Measurements from ENCODE around the gene IL13. TPM values are rescaled to one million over a fixed set of nuclear protein-coding genes. Genes with fewer than 3 reads are reported as not detected.
"Not testable (repeated sequence)": the region's sequence is repeated elsewhere in the genome, so short reads cannot be mapped to it uniquely, and the experiment has no call there.

Gene IL13
- total RNA-seq, 4 donors from 2014 or later: not detected

DNA sequence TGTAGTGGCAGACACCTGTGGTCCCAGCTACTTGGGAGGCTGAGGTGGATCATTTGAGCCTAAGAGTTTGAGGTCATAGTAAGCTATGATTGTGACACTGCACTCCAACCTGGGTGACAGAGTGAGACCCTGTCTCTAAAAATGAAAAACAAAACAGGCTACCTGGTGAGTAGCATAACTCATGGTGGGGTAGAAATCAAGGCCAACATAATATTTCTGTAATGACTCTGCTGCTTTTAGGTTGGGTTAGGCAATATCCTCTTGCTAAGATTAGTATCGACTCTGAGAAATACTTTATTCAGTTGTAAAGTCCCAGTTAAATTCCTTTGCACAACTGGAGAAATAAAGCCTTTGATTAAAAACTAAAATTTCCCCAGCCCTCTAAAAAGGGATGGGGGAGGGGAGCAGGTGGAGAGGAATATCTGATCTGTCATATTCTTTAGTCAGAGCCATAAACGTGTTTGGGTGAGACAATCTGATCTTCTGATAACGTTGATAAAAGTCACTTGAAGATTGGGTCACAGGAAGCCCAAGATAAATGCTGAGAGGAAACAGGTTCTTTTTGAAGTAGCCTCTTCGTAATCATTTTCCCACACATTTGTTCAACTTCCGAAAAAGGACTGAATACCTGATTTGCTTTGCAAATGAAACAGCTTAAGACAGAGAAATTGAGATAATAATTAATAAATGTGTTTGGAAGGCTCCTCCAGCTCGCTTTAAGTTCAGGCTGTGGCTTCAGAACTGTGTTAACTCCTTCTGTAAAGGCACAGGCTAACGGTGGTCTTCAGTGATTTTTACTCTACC, 30.8 kb downstream of the IL13 start:
- no peaks in the 10 kb centered on the region for H3K4me1 ChIP-seq
- peaks cover 0 to 4% (median 0%) of the 10 kb centered on the region in 4 donors for H3K36me3 ChIP-seq
- intact Hi-C loops (cut with DNase I): no loop called here
- no peaks in the 10 kb centered on the region for H3K9me3 ChIP-seq
- no peaks in the 10 kb centered on the region for H3K27me3 ChIP-seq
- no peak overlapping the region for H3K27ac ChIP-seq (replicated peaks in 1 of 4)
- H3K4me3 ChIP-seq: no peak overlapping the region
- TF ChIP-seq EP300 (IDR thresholded peaks at IDR 0.05) (no peak), POLR2A (IDR thresholded peaks at IDR 0.05; ENCODE audit: low read depth) (no peak), POLR2AphosphoS5 (IDR thresholded peaks at IDR 0.05) (no peak)
- TF ChIP-seq, protein P1, sequence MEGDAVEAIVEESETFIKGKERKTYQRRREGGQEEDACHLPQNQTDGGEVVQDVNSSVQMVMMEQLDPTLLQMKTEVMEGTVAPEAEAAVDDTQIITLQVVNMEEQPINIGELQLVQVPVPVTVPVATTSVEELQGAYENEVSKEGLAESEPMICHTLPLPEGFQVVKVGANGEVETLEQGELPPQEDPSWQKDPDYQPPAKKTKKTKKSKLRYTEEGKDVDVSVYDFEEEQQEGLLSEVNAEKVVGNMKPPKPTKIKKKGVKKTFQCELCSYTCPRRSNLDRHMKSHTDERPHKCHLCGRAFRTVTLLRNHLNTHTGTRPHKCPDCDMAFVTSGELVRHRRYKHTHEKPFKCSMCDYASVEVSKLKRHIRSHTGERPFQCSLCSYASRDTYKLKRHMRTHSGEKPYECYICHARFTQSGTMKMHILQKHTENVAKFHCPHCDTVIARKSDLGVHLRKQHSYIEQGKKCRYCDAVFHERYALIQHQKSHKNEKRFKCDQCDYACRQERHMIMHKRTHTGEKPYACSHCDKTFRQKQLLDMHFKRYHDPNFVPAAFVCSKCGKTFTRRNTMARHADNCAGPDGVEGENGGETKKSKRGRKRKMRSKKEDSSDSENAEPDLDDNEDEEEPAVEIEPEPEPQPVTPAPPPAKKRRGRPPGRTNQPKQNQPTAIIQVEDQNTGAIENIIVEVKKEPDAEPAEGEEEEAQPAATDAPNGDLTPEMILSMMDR (IDR thresholded peaks at IDR 0.05): no peak
- DNase-seq (ENCODE audit: extremely low spot score): no peak
- WGBS: 65% methylated on average over 7 of the region's 7 CpGs

DNA sequence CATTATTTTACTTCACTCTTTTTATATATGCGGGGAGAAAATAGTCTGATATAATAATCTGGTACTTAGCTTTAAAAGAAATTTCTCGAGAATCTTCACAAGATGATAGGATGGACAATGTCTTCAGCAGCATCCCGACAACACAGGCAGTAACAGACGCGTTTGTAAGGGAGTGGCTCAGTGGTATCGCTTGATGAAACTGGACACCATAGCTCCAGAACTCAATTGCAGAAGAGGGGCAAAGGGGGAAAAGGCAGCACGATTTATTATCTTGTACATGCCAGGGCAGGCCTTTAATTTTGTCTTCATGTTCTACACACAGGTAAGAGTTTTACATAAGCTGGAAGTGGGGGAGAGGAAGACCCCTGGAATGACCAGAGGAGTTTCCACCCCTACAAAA, 31.5 kb downstream of the IL13 start:
- Histone ChIP-seq H3K36me3 (peaks cover 0 to 7% (median 0%) of the 10 kb centered on the region in 4 donors), H3K27me3 (no peaks in the 10 kb centered on the region), H3K9me3 (no peaks in the 10 kb centered on the region), H3K4me3 (no peak overlapping the region), H3K4me1 (no peaks in the 10 kb centered on the region), H3K27ac (replicated peaks in 1 of 4) (no peak overlapping the region)
- TF ChIP-seq, protein P1 (IDR thresholded peaks at IDR 0.05): no peak
- no peak for TF ChIP-seq EP300 (IDR thresholded peaks at IDR 0.05)
- TF ChIP-seq POLR2AphosphoS5 (IDR thresholded peaks at IDR 0.05): no peak
- no peak for TF ChIP-seq POLR2A (IDR thresholded peaks at IDR 0.05; ENCODE audit: low read depth)
- intact Hi-C loops (cut with DNase I): no loop called here
- WGBS: 88% methylated on average over 7 of the region's 7 CpGs
- no peak for DNase-seq (ENCODE audit: extremely low spot score)

DNA sequence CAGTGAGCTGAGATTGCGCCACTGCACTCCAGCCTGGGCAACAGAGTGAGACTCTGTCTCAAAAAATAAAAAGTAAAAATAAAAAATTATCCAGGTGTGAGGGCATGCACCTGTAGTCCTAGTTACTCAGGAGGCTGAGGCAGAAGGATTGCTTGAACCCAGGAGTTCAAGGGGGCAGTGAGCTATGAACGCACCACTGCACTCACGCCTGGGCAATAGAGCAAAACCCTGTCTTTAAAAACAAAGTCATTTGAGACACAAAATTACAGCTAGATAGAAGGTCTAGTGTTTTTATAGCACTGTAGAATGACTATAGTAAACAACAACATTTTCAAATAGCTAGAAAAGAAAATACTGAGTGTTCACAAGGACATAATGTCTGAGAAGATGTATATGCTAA, 32.2 kb downstream of the IL13 start:
- no peak for DNase-seq (ENCODE audit: extremely low spot score)
- TF ChIP-seq EP300 (IDR thresholded peaks at IDR 0.05): no peak
- no peak for TF ChIP-seq POLR2A (IDR thresholded peaks at IDR 0.05; ENCODE audit: low read depth)
- TF ChIP-seq, protein P1 (IDR thresholded peaks at IDR 0.05): no peak
- no peak for TF ChIP-seq POLR2AphosphoS5 (IDR thresholded peaks at IDR 0.05)
- no peak overlapping the region for H3K4me3 ChIP-seq
- H3K27me3 ChIP-seq: no peaks in the 10 kb centered on the region
- WGBS: 100% methylated on average over 3 of the region's 3 CpGs
- H3K36me3 ChIP-seq: peaks cover 0 to 9% (median under 1%) of the 10 kb centered on the region in 4 donors
- H3K4me1 ChIP-seq: no peaks in the 10 kb centered on the region
- H3K9me3 ChIP-seq: no peaks in the 10 kb centered on the region
- no peak overlapping the region for H3K27ac ChIP-seq (replicated peaks in 1 of 4)
- intact Hi-C loops (cut with DNase I): no loop called here

DNA sequence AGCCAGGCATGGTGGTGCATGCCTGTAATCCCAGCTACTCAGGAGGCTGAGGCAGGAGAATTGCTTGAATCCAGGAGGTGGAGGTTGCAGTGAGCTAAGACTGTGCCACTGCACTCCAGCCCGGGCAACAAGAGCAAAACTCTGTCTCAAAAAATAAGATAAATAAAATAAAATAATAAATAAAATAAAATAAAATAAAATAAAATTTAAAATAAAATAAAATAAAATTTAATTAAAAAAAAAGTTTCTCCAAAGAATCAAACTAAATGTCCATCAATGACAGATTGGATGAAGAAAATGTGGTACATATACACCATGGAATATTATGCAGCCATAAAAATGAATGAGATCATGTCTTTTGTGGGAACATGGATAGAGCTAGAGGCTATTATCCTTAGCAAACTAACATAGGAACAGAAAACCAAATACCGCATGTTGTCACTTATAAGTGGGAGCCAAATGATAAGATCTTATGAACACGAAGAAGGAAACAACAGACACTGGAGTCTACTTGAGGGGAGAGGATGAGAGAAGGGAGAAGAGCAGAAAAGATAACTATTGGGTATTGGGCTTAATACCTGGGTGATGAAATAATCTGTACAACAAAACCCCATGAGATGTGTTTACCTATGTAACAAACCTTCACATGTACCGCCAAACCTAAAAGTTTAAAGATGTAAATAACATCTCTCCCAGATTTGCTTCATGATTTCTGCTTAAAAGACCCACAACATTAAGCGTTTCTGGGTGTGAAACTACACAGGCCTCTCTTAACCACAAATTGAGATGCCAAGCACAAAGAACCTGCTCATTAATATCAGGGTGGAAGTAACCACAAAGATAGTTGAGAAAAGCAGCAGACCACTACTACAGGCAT, 34.0 kb downstream of the IL13 start:
- H3K9me3 ChIP-seq; H3K27me3 ChIP-seq; H3K4me1 ChIP-seq; intact Hi-C loops (cut with DNase I); H3K4me3 ChIP-seq; H3K27ac ChIP-seq (replicated peaks in 1 of 4); DNase-seq (ENCODE audit: extremely low spot score): not testable (repeated sequence)
- peaks cover 0 to 15% (median 4%) of the 10 kb centered on the region in 4 donors for H3K36me3 ChIP-seq
- WGBS: 87% methylated on average over 5 of the region's 5 CpGs

DNA sequence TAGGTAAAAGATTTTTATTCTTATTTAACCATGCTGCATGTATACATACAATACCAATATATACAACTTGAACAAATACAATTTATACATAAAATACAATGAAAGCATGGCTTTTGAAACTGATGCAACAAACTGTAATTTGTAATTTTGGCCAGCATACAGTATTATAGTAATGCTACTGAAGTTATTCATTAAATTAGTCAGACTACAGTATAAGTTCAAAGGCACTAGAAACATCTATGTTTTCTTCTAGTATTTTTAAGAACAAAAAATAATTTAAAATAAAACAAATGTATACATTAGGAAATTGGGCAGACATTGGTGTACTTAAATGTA, 34.6 kb downstream of the IL13 start:
- TF ChIP-seq POLR2A (IDR thresholded peaks at IDR 0.05; ENCODE audit: low read depth) (no peak), EP300 (IDR thresholded peaks at IDR 0.05) (no peak), POLR2AphosphoS5 (IDR thresholded peaks at IDR 0.05) (no peak)
- intact Hi-C loops (cut with DNase I): no loop called here

More for the DNA sequence above, 34.6 kb downstream of the IL13 start:
- Histone ChIP-seq H3K27ac (replicated peaks in 1 of 4) (no peak overlapping the region), H3K36me3 (peaks cover 0 to 21% (median 7%) of the 10 kb centered on the region in 4 donors), H3K9me3 (no peaks in the 10 kb centered on the region), H3K4me3 (no peak overlapping the region), H3K4me1 (no peaks in the 10 kb centered on the region), H3K27me3 (no peaks in the 10 kb centered on the region)
- no peak for DNase-seq (ENCODE audit: extremely low spot score)

All from esophagus muscularis mucosa (tissue), 4 donors.